HG03064 (cell line): ENCODE measurements around the gene OSTN.

Experiments used
- ATAC-seq: cut with Tn5 transposase; IDR thresholded peaks from one replicate; pipeline ENCODE4 v1.9.1; 2021; ENCODE audit warnings: low read depth; ENCODE audit not compliant: unreplicated experiment

The OSTN gene

DNA sequence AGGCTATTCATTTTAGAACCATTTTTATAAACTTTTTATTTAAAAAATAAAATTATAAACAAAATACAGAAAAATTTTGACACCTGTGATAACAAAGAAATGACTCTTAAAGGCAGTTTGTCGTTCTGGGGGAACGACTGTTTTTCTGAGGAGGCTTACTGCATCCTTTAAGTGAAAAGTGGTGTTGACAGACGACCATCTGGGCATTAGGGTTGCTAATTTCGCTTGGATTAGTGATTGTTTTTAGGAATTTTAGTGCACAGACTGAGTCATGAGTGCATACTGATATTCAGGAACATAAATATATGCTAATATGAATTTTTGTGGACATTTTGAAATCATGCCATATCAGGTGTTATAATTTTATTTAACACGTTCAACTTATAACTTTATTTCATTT, 28.5 kb downstream of the OSTN start:
- no peak for ATAC-seq

DNA sequence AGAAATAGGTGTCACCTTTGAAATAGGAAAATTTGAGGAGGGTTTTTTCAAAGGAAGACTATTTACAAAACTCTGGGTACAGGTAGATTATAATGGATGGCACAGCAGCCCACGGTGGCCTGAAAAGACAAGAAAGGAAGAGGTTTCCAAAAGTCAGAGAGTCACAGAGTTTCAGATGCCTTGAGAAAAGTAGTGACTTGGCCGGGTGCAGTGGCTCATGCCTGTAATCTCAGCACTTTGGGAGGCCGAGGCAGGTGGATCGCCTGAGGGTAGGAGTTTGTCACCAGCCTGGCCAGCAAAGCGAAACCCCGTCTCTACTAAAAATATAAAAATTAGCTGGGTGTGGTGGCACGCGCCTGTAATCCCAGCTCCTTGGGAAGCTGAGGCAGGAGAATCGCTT, 35.2 kb downstream of the OSTN start:
- ATAC-seq, result no peak

DNA sequence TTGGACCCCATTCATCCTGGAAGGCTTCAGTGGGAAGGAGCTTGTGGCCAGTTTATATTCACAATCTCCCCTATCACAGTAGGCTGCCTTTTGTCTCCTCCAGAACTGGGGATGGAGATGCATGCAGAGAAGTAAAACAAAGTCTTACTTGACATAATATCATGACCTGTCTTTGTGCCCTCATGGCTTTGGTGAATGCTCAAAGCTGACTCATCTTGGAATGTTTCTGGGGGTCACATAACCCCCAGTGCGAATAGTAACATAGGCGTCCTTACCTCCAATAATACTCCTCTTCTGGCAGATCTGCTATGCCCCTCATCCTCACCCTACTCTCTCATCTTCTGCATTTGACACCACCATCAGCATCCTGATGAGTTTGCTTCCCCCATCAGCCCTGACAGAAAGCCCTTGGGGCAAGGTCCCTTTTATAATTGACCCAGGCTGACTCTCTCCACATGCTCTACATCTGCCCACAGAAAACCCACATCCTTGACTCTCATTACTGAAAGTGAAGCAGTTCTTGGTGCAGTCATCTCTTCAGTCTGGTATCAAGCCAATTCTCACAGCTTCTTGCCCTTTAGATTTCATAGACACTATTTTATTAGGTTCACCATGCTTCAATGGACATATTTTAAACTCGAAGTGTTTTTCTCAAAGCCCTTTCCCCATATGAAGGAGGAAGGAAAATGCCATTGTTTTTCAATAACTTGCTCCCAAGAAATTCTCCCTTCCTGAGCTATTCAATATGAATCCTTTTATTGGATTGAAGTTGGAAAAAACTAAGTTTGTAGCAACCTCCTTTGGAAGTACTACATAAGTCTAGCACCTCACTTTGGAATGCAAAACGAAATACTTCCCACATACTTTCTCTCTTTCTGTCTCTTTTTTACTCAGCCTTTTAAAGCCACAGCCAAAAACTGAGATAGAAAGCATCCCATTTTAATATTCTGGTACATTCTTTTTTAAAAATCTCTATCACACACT, 36.6 kb downstream of the OSTN start:
- peak; percentile 100 for ATAC-seq

DNA sequence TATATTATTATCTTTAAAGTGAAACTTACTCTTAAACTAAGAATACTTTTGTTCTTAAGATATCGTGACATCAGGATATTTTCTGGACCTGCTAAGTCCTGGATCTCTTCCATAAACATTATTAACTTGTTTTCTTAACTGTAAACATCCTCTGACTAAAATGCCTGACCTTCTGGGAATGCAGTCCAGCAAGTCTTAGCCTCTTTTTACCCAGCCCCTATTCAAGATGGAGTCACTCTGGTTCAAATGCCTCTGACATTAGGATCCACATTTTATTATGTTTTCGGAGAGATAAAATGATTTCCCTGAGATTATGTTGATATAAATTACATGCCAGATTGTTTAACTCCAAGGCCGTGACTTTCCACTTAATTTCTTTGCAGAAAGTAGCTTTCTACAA, 37.6 kb downstream of the OSTN start:
- ATAC-seq, result no peak

DNA sequence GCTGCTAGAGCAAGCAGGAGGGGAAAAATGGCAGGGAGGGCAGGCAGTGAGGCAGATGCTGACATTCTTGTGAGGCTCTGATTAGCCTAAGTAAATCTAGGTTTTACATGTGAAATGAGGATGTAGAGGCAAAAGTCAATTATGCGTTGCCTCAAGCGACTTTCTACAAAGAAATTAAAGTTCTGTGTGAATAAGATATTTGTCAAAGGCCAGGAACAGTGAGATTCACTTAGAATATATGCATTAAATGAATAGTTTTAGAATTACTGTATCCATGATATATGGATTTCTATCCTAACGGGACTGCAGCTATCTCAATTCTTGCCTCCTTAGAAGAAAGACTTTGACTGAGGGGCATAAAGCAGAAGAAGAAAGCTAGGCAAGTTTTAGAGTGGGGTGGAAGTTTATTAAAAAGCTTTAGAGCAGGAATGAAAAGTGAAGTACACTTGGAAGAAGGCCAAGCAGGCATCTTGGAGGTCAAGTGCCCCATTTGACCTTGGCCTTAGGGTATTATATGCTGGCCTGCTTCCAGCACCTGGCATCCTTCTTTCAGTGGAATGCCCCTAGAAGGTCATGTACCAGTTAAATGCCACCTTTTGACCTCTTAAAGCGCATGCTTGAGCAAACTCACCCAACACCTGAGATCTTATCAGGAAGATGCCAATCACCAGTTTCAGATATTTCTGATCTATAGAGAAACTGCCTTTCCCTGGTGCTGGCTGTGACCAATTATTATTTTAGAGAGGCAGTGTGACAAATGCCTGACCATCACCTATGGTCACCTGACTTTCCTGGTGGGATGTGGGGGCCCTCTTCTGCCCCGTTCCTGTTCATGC, 38.2 kb downstream of the OSTN start:
- ATAC-seq, result no peak

DNA sequence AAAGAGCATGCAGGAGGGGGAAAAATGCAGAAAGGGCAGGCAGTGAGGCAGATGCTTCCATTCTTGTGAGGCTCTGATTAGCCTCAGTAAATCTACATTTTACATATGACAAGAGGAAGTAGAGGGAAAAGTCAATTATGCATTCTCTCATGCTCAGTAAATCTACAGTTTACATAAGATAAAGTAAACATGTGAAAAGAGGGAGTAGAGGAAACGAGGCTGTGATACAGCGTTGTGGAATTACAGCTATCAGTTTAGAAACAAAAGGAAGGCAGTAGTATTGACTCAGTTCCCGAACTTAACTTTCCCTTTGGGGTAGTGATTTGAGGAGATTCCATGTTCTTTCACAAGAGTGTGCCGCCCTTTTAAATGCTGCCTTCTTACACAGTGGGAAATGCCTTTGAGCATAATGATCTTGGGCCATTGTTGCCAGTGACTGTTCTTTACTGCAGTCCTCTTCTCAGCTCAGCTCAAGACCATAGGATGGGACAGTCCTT, 39.3 kb downstream of the OSTN start:
- no peak for ATAC-seq

DNA sequence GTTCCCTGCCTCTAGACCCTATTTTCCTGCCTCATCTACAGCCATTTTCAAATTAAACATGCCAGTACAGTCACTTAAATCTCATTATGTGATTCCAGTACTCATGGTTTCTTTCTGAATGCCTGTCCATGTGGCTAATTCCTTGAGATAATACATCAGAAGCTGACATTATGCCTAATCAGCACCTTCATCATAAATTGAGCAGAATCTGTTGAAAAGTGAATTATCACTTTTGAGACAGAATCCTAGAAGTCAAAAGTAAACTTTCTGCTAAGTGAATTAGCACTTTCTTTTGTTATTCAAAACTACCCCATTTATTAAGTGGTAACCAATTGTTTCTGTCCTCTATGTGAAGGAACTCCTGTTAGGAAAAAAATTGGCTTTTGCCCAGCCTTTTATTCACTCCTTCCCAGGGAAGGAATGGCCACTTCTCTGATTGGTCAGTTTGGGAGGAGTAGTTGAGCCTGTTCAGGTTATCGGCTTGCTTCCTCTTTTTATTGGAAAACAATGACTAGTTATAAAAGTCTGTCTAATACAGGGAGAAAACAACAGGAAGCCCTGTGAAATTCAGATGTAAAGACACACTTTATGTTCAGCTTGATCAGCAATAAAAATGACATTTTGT, 40.5 kb downstream of the OSTN start:
- no peak for ATAC-seq

DNA sequence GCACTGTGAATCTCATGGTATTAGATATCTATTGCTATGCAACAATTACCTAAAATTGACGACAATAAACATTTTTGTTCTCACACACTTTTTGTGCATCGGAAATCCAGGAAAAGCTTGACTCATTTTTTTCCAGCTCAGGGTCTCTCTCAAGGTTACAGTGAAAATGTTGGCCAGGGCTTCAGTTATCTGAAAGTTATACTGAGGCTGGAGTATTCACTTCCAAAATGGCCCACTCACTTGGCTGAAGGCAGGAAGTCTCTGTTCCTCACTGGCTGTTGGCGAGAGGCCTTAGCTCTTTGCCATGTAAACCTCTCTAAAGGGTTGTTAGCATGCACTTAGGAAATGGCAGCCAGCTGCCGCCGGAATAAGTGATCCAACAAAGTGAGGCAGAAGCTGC, 41.4 kb downstream of the OSTN start:
- ATAC-seq, result no peak

DNA sequence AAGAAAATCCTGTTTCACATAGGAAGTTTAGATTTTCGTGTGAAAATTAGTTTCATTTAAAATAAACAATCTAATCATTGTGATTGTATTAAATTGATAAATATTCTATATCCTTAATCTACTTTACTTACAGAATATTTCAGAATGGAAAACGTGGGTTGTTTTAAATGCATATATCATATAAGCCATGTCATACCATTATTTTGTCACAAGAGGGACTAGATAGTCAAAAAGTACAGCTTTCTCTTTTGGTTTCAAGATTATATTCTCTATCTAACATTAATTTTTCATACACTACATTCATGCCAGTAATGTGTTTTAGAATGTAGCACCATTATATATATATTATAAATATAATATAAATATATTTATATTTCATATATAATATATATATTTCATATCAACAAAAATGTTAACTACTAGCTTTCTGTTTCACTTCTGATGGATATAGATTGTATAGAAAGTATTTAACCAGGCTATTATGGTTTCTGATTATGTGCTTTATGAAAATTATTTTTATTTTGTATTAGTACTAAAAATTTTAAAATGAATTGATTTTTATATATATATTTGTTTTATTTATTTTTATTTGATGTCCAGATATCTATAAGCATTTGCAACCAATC, 45.3 kb downstream of the OSTN start:
- peak; percentile 56 for ATAC-seq

DNA sequence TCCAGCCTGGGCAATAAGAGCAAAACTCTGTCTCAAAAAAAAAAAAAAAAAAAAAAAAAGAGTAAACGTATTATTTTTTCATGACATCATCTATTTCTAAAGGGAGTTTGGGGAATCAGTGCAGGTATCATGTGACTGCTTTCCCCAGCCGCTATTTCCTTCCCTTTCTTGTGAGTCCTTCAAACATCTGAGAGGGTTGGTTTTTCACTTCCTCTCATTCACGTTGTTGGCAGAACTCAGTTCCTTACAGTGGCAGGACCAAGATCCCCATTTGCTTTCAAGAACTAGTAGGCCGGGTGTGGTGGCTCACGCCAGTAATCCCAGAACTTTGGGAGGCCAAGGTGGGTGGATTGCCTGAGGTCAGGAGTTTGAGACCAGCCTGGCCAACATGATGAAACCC, 47.0 kb downstream of the OSTN start:
- peak; percentile 74 for ATAC-seq

DNA sequence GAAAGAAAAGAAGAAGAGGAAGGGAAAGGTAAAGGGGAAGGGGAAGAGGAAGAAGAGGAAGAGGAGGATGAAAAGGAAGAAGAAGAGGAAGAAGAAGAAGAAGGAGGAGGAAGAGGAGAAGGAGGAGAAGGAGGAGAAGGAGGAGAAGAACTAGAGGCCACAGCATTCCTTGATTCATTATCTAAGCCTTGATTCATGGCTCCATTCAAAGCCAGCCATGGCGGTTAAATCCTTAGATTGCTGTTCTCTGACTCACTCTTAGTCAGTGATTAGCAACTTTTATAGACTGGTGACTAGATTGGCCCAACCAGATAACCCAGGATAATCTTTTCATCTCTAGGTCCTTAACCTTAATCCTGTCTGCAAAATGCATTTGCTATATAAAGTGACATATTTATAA, 47.6 kb downstream of the OSTN start:
- no peak for ATAC-seq

DNA sequence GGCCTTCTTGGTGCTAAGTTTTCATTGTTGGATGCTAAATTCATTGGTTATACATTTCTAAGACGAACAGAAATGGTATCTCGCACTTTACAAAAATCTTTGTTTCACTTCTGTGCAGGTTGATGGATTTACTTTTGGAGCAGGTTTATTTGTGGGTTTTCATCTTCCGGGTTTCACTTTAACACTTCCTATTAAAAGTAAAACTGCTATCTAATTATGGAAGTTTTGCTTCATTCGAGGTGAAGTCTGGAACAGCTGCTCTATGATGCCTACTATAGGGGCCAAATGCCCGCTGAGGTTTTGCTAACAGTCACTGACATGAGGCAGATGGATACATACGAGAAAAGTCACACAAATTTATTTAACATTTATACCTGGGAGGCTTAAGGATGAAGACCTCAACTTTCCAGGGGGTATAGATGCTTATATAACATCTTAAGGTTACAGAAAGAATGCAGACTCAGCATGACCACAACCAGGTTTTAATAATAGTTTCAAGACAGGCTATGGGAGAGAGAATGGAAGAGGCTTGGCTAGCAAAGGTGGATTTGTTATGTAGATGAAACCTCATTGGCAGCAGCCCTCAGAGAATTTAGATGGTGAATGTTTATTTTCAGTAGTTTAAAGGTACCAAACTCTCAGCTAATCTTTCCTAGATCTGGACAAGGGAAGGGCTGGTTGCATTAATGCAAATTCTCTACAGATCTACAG, 54.2 kb downstream of the OSTN start:
- peak; percentile 49 for ATAC-seq

DNA sequence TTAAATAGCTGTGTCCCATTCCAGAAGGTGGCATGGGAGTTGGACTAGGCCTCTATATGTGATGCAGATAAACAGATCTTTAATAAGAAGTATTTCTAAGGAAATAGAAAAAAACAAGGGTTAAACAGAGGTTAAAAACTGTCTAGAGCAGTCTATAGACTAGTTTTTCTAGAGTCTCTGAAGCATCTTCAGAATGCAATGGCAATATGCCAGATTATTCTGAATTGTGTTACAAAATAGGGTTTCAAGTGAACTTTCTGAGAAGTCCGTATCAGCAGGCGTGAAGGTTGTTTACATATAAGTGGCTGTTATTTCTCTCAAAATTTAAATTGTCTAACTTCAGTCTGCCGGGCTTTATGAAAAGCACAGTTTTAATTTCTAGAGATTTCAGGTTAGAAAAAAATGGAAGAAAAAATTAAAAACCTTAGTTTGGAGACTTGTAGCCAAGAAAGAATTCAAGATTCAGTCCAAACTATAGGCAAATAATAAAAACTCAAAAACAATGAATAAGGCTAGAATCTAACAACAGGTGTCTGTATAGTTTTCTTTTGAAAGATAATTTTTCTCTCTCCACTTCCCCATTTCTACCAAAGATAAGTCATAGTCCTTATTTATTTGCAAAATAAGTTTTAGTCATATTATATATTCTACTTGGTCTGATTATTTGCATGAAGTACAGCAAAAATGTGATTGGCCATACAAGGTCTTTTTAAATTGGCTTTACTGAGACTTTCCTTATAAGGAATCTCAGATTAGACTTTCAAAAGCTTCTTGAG, 55.2 kb downstream of the OSTN start:
- ATAC-seq, result no peak

DNA sequence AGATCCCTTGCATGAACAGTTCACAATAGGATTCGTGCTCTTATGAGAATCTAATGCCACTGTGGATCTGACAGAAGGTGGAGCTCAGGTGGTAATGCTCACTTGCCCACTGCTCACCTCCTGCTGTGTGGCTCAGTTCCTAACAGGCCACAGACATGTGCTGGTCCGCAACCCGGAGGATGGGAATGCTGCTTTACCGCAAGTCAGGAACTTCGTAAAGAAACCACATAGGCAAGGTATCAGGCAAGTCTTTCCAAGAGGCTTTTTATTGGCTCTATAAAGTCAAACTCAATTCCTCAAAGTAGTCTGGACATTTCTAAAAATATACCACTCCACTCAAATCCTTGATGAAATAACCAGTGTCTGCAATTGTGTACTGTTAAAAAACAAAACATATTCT, 56.1 kb downstream of the OSTN start:
- ATAC-seq, result no peak

DNA sequence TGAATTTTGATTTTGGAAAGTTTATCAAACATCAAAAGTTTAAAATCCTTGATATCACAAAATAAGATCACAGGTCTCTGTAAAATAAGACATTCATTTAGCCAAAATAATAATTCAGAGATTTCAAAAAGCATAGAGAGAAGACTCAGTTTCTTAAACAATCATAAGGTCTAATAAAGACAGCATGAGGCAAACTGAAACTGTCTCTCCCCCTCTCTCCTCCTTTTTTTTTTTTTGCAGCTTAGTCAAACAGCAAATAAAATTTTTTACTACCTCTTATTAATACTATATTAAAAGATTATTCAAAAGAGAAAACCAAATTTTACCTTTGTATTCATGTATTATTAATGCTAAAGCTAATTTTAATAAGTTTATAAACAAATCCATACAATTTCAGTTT, 57.4 kb downstream of the OSTN start:
- no peak for ATAC-seq

DNA sequence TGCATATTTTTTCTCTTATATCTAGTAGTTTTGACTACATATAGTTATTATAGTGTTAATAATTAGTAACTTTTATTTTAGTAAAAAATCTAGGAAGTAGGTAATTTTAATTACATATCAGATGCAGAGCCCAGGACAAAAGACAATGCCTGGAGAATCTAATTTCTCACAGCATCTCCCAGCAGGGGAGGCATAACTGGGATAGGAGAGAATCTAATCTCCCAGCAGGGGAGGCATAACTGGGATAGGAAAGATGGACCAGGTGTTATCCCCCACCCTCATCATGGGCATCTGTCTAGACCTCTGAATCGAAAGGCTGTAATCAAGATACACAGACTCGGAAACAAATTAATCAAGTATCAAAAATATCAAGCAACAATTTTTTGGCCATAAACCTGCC, 58.2 kb downstream of the OSTN start:
- ATAC-seq, result no peak

DNA sequence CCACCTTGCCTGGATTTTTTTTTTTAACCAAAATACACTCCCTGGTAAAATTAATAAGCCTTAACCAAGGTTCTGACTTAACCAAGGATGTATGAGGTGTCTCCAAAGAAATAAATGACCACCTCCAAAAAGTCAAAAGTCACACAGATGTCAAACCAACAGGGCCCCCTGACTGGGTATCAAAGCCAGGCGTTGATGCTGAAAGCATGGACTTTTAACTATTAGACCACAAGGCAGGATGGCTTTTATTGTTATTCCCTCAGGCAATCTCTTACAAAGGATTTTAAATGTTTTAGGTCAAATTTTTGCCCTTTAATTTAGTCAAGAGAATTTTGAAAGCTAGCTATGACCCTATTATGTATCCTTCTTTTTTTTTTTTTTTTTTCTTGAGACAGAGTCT, 60.4 kb downstream of the OSTN start:
- no peak for ATAC-seq

DNA sequence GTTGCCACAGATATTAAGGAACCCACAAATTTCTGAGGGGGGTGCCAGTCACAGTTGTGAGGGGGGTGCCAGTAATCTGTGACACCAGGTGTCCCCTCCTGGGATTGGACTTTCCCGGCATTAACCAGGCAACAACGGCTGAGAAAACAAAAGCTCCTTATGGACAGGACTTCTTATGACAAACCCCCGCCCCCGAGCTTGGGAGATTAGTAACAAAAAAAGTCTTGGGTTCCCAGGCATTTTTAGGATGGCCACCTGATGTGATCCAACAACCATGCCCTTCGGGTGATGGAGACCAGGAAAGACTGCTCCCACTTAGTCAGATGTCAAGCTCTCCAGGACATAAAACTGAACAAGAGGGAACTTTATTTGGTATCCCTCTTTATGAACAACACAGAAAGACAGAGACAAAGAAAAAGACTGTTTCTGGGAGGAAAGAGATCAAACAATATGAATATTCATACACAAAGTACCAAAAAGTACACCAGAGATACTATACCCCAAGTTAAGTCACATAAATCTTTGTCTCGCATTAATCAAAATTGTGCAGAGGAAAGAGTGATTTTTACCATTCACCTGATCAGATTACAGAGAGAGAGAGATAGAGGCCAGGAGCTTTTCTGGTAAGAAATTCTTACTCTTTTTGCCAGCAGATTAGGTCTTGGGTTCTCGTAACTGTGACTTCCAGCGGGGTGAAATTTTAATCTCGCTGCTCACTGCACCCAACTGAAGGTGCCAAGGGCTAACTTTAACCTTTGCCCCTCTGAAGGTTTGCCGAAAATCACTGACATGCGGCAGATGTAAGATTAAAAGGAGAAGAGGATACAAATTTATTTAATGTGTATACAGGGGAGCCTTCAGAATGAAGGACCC, 61.6 kb downstream of the OSTN start:
- ATAC-seq, result no peak
